ENCODE results near the gene TPM2.

DNA sequence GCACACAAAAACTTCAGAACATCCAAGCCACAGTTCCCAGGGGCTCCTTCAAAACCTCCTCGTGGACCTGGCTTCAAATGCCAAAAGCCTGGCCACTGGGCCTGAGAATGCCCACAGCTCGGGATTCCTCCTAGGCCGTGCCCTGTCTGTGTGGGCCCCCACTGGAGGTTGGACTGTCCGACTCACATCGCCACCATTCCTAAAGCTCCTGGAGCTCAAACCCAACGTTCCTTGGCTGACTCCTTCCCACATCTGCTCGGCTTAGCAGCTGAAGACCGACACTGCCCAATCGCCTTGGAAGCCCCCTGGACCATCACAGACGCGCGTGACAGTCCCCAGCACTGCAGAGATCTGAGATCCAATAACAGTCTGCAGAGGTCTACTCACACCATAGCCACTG, 46.7 kb downstream of the TPM2 start:
- no peak for TF ChIP-seq POLR2AphosphoS5 (IDR thresholded peaks at IDR 0.05; ENCODE audit: low read depth, low read length)
- no peak for TF ChIP-seq TAF1 (IDR thresholded peaks at IDR 0.05; ENCODE audit: borderline replicate concordance, insufficient read depth, low read length)
- TF ChIP-seq REST (IDR thresholded peaks at IDR 0.05; ENCODE audit: insufficient read depth in 1 of 2, low read depth in 2 of 2, low read length in 2 of 2), result no peak
- no peak for TF ChIP-seq SIN3A (IDR thresholded peaks at IDR 0.05; ENCODE audit: borderline replicate concordance, insufficient read depth, low read length)
- no peak for TF ChIP-seq FOXP2 (optimal IDR thresholded peaks at IDR 0.05; ENCODE audit: borderline replicate concordance, extremely low read depth, extremely low read length, insufficient read depth)

Measured in PFSK-1 (cell line).